ENCODE measurements around the gene LMBRD1.

GRCh38 chr6:69696273-69696672 lies 100.5 kb downstream of the LMBRD1 start:
- no peak for TF ChIP-seq EZH2phosphoT487 (IDR thresholded peaks at IDR 0.05; ENCODE audit: borderline replicate concordance)
- TF ChIP-seq, protein P1, sequence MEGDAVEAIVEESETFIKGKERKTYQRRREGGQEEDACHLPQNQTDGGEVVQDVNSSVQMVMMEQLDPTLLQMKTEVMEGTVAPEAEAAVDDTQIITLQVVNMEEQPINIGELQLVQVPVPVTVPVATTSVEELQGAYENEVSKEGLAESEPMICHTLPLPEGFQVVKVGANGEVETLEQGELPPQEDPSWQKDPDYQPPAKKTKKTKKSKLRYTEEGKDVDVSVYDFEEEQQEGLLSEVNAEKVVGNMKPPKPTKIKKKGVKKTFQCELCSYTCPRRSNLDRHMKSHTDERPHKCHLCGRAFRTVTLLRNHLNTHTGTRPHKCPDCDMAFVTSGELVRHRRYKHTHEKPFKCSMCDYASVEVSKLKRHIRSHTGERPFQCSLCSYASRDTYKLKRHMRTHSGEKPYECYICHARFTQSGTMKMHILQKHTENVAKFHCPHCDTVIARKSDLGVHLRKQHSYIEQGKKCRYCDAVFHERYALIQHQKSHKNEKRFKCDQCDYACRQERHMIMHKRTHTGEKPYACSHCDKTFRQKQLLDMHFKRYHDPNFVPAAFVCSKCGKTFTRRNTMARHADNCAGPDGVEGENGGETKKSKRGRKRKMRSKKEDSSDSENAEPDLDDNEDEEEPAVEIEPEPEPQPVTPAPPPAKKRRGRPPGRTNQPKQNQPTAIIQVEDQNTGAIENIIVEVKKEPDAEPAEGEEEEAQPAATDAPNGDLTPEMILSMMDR (conservative IDR thresholded peaks at IDR 0.05; ENCODE audit: low read length), result no peak
